ENCODE measurements around the gene CLPTM1L. TPM values are rescaled to one million over a fixed set of nuclear protein-coding genes. Genes with fewer than 3 reads are reported as not detected.

Gene CLPTM1L
- polyA plus RNA-seq, 1 donor from 2014 or later, result 61.6 TPM

DNA sequence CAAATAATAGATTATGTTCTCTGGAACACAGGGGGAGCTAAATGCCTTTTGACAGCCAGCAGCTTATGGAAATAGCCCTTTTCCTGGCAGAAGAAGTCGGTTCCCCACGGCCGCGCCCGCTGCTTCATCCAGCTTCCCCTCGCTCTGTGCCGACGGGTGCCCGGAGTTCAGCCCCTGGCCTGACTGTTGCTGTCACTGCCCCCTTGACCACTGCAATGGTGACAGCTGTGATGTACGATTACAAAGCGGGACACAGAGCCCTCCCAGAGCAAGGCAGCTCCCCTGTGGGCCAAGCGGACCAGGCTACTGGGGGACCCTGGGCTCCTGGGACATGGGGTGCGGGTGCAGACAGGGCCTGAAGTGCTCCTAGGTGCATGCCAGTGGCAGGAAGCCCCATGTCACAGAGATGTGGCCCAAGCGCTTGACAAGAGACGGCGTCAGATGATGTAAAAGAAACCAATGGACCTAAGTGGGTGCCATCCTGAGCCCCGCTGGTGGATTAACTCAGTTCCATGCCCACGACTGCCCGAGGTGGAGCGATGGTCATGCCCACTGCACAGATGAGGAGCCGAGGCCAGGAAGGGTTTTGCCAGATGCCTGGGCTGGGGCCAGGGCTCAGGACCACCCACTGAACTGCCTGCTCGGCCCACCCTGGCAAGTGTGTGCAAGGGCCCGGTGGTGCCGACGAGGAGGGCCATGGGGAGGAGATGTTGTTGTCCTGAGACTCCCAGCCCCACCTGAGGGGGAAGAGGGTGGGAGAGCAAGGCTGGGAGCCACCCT is 13.2 kb upstream of the CLPTM1L start:
- no peak overlapping the region for H2AFZ ChIP-seq (ENCODE audit: low read depth, low read length)
- H3K4me3 ChIP-seq (ENCODE audit: low read length), result no peak overlapping the region
- H3K36me3 ChIP-seq (ENCODE audit: insufficient read depth, low read length), result no peaks in the 10 kb centered on the region

DNA sequence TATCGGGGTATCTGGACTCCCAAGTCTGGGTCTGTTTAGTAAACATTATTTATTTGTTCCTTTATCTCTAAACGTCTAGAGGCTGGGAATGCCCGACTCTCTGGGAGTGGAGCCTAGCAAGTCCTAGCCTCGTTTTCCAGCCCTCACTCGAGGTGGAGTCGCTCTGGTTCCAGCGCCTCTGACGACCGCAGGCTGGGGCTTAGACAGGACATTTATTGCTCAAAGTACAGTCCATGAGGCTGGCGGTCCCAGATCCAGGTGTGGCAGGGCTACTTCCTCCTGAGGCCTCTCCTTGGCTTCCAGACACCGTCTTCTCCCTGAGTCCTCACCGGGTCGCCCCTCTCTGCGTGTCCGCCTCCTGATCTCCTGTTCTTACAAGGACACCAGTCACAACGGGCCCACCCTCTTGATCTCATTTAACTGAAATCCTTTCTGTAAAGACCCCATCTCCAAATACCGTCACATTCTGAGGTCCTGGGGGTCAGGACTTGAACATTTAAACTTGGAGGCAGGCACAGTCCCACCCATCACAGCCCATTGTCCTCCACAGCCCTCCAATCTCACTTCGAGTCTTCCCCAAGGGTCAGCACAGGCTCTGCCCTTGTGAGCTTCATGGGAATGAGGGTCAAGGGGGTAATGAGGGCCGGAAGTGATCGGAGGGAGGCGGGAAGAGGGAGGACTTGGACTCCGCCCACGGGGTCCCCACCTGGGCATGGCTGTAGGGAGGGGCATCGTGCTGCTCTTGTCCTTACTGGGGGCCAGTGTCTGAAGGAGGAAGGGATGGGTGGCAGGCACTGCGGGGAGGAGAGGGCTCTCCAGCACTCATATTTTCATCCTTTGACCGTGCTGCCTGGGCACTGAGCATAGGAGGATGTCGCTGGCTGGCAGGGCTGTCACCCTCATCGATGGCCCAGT is 12.2 kb upstream of the CLPTM1L start:
- no peaks in the 10 kb centered on the region for H3K27me3 ChIP-seq (ENCODE audit: insufficient read depth, low read depth, low read length)
- no peaks in the 10 kb centered on the region for H3K36me3 ChIP-seq (ENCODE audit: insufficient read depth, low read length)
- no peaks in the 10 kb centered on the region for H3K9me3 ChIP-seq (ENCODE audit: low read length)
- no peak overlapping the region for H3K4me2 ChIP-seq (ENCODE audit: low read length)
- H3K9ac ChIP-seq (ENCODE audit: low read length), result no peak overlapping the region
- H3K79me2 ChIP-seq (replicated peaks; ENCODE audit: insufficient read depth, low read length), result no peaks in the 10 kb centered on the region
- no peaks in the 10 kb centered on the region for H4K20me1 ChIP-seq (ENCODE audit: insufficient read depth)
- no peak overlapping the region for H3K27ac ChIP-seq (ENCODE audit: low read length)
- H3K9me2 ChIP-seq (ENCODE audit: insufficient read depth, low read length), result no peaks in the 10 kb centered on the region
- no peak overlapping the region for H2AFZ ChIP-seq (ENCODE audit: low read depth, low read length)
- no peak overlapping the region for H3K4me3 ChIP-seq (ENCODE audit: low read length)
- H3F3A ChIP-seq (ENCODE audit: insufficient read depth, low read length, poor library complexity, severe bottlenecking), result no peaks in the 10 kb centered on the region
- no peak for TF ChIP-seq SMC3 (conservative IDR thresholded peaks at IDR 0.05; ENCODE audit: poor library complexity)
- TF ChIP-seq, protein P1, sequence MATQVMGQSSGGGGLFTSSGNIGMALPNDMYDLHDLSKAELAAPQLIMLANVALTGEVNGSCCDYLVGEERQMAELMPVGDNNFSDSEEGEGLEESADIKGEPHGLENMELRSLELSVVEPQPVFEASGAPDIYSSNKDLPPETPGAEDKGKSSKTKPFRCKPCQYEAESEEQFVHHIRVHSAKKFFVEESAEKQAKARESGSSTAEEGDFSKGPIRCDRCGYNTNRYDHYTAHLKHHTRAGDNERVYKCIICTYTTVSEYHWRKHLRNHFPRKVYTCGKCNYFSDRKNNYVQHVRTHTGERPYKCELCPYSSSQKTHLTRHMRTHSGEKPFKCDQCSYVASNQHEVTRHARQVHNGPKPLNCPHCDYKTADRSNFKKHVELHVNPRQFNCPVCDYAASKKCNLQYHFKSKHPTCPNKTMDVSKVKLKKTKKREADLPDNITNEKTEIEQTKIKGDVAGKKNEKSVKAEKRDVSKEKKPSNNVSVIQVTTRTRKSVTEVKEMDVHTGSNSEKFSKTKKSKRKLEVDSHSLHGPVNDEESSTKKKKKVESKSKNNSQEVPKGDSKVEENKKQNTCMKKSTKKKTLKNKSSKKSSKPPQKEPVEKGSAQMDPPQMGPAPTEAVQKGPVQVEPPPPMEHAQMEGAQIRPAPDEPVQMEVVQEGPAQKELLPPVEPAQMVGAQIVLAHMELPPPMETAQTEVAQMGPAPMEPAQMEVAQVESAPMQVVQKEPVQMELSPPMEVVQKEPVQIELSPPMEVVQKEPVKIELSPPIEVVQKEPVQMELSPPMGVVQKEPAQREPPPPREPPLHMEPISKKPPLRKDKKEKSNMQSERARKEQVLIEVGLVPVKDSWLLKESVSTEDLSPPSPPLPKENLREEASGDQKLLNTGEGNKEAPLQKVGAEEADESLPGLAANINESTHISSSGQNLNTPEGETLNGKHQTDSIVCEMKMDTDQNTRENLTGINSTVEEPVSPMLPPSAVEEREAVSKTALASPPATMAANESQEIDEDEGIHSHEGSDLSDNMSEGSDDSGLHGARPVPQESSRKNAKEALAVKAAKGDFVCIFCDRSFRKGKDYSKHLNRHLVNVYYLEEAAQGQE (IDR thresholded peaks at IDR 0.05; ENCODE audit: borderline replicate concordance), result no peak
- TF ChIP-seq, protein P2, sequence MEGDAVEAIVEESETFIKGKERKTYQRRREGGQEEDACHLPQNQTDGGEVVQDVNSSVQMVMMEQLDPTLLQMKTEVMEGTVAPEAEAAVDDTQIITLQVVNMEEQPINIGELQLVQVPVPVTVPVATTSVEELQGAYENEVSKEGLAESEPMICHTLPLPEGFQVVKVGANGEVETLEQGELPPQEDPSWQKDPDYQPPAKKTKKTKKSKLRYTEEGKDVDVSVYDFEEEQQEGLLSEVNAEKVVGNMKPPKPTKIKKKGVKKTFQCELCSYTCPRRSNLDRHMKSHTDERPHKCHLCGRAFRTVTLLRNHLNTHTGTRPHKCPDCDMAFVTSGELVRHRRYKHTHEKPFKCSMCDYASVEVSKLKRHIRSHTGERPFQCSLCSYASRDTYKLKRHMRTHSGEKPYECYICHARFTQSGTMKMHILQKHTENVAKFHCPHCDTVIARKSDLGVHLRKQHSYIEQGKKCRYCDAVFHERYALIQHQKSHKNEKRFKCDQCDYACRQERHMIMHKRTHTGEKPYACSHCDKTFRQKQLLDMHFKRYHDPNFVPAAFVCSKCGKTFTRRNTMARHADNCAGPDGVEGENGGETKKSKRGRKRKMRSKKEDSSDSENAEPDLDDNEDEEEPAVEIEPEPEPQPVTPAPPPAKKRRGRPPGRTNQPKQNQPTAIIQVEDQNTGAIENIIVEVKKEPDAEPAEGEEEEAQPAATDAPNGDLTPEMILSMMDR (IDR thresholded peaks at IDR 0.05; ENCODE audit: poor library complexity, severe bottlenecking), result no peak
- no peak for TF ChIP-seq TAF1 (IDR thresholded peaks at IDR 0.05; ENCODE audit: low read depth)
- TF ChIP-seq EZH2 (IDR thresholded peaks at IDR 0.05; ENCODE audit: borderline replicate concordance, insufficient read depth, low read length, poor library complexity, severe bottlenecking), result no peak
- TF ChIP-seq EP300 (conservative IDR thresholded peaks at IDR 0.05; ENCODE audit: poor library complexity, severe bottlenecking), result no peak
- no peak for TF ChIP-seq RAD21 (conservative IDR thresholded peaks at IDR 0.05)
- no peak for TF ChIP-seq POLR2AphosphoS5 (IDR thresholded peaks at IDR 0.05)
- TF ChIP-seq MXI1 (conservative IDR thresholded peaks at IDR 0.05; ENCODE audit: poor library complexity, severe bottlenecking), result no peak

More for the DNA sequence above, 13.2 kb upstream of the CLPTM1L start:
- Histone ChIP-seq H3K9me3 (ENCODE audit: low read length) (no peaks in the 10 kb centered on the region), H3K27me3 (ENCODE audit: insufficient read depth, low read depth, low read length) (no peaks in the 10 kb centered on the region), H3K9me2 (ENCODE audit: insufficient read depth, low read length) (no peaks in the 10 kb centered on the region), H3K9ac (ENCODE audit: low read length) (no peak overlapping the region), H3K79me2 (replicated peaks; ENCODE audit: insufficient read depth, low read length) (no peaks in the 10 kb centered on the region), H3F3A (ENCODE audit: insufficient read depth, low read length, poor library complexity, severe bottlenecking) (no peaks in the 10 kb centered on the region), H3K4me2 (ENCODE audit: low read length) (no peak overlapping the region), H3K27ac (ENCODE audit: low read length) (no peak overlapping the region), H4K20me1 (ENCODE audit: insufficient read depth) (no peaks in the 10 kb centered on the region)
- TF ChIP-seq MXI1 (conservative IDR thresholded peaks at IDR 0.05; ENCODE audit: poor library complexity, severe bottlenecking) (no peak), RAD21 (conservative IDR thresholded peaks at IDR 0.05) (no peak)
- TF ChIP-seq, protein P2 (IDR thresholded peaks at IDR 0.05; ENCODE audit: poor library complexity, severe bottlenecking), result no peak

All from neural cell (in vitro differentiated cells).